ENCODE results near the gene RASGEF1C. TPM values are rescaled to one million over a fixed set of nuclear protein-coding genes. Genes with fewer than 3 reads are reported as not detected.

RASGEF1C gene
- total RNA-seq, 6 experiments from 2014 or later, result 0.64 TPM; not detected in 5

DNA sequence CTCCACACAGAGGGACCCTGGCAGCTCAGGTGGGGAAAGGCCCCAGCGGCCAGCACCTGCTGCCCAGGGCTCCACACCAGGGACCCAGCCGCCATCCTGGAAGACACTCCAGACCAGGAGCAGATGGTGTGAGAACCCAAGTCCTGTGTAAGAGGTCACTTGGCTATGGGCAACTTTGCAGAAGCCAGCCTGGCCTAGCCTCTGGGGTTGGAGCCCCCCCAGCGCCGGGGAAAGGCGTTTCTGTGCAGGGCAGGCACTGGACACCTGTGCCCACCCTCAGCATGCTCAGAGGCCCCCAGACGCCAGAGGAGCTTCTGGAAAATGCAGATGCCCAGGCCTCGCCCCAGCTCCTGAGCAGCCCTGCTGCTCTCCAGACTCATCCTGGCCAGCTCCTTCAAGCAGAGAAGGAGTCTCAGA, 34.0 kb downstream of the RASGEF1C start:
- no peaks in the 10 kb centered on the region for H3K4me1 ChIP-seq
- 60% methylated on average over 1 of the region's 7 CpGs for WGBS (ENCODE audit: insufficient coverage, low coverage, low lambda C conversion rate, missing lambda C conversion rate)
- no peak overlapping the region for H3K27ac ChIP-seq
- H3K27me3 ChIP-seq, result no peaks in the 10 kb centered on the region
- intact Hi-C loops (cut with DNase I), result no loop called here
- H3K9me3 ChIP-seq, result no peaks in the 10 kb centered on the region
- DNase-seq (no peak), ATAC-seq (no peak)
- H3K36me3 ChIP-seq, result no peaks in the 10 kb centered on the region
- TF ChIP-seq CTCF (IDR thresholded peaks at IDR 0.05), result no peak
- TF ChIP-seq POLR2A (IDR thresholded peaks at IDR 0.05), result no peak
- no peak overlapping the region for H3K4me3 ChIP-seq

- 66% methylated on average over 2 of the region's 12 CpGs for WGBS (ENCODE audit: insufficient coverage, low coverage, low lambda C conversion rate, missing lambda C conversion rate)
- H3K4me1 ChIP-seq, result no peaks in the 10 kb centered on the region
- TF ChIP-seq CTCF (IDR thresholded peaks at IDR 0.05), result no peak
- no peak for TF ChIP-seq POLR2A (IDR thresholded peaks at IDR 0.05)
These were observed 34.4 kb downstream of the RASGEF1C start for GRCh38 chr5:180174587-180174972.

DNA sequence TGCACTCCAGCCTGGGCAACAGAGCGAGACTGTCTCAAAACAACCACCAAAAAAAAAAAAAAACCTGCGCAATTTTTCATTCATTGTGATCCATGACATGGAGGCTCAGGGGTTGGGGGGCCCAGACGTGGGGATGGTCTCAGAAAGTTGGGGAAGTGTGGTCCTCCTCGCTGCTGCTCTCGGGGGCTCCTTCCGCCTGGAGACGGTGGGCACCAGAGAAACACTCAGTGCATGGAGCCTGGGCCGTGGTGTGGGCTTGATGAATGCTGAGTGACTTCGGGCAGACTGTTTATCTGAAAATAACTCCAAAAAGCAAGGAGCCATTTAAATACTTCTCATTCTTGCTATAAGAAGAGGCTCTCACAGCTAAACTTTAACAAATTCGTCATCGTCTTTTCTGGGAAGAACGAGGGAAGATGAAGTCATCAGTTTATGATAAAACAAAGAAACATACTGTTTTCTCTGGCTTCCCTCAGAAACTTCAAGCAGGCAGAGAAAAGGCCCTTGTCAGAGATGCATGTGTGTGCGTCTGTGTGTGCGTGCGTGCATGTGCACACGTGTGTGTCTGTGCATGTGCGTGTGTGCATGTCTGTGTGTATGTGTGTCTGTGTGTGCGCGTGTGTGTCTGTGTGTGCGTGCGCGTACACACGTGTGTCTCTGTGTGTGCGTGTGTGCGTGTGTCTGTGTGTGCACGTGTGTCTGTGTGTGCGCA, 35.0 kb downstream of the RASGEF1C start:
- TF ChIP-seq POLR2A (IDR thresholded peaks at IDR 0.05) (no peak), CTCF (IDR thresholded peaks at IDR 0.05) (no peak)
- ATAC-seq (no peak), DNase-seq (no peak)
- no peaks in the 10 kb centered on the region for H3K36me3 ChIP-seq
- WGBS (ENCODE audit: insufficient coverage, low coverage, low lambda C conversion rate, missing lambda C conversion rate), result 78% methylated on average over 19 of the region's 27 CpGs
- no peaks in the 10 kb centered on the region for H3K9me3 ChIP-seq
- H3K27me3 ChIP-seq, result no peaks in the 10 kb centered on the region
- intact Hi-C loops (cut with DNase I), result no loop called here
- H3K27ac ChIP-seq, result no peak overlapping the region
- H3K4me3 ChIP-seq, result no peak overlapping the region
- no peaks in the 10 kb centered on the region for H3K4me1 ChIP-seq

More at GRCh38 chr5:180174587-180174972, 34.4 kb downstream of the RASGEF1C start:
- no peak overlapping the region for H3K4me3 ChIP-seq
- no peaks in the 10 kb centered on the region for H3K9me3 ChIP-seq
- ATAC-seq, result no peak
- no peaks in the 10 kb centered on the region for H3K36me3 ChIP-seq
- no peak overlapping the region for H3K27ac ChIP-seq
- intact Hi-C loops (cut with DNase I), result no loop called here
- DNase-seq, result no peak
- no peaks in the 10 kb centered on the region for H3K27me3 ChIP-seq

- H3K9me3 ChIP-seq, result no peaks in the 10 kb centered on the region
- H3K4me3 ChIP-seq, result no peak overlapping the region
- H3K4me1 ChIP-seq, result no peaks in the 10 kb centered on the region
- no peak overlapping the region for H3K27ac ChIP-seq
- no peaks in the 10 kb centered on the region for H3K36me3 ChIP-seq
- DNase-seq (no peak), ATAC-seq (no peak)
- H3K27me3 ChIP-seq, result no peaks in the 10 kb centered on the region
- TF ChIP-seq CTCF (IDR thresholded peaks at IDR 0.05) (no peak), POLR2A (IDR thresholded peaks at IDR 0.05) (no peak)
- 73% methylated on average over 1 of the region's 4 CpGs for WGBS (ENCODE audit: insufficient coverage, low coverage, low lambda C conversion rate, missing lambda C conversion rate)
- intact Hi-C loops (cut with DNase I), result no loop called here
These were observed 35.8 kb downstream of the RASGEF1C start for GRCh38 chr5:180173198-180173544.
